GM23248 (cell line): ENCODE data around the gene PODXL. TPM values are rescaled to one million over a fixed set of nuclear protein-coding genes. Genes with fewer than 3 reads are reported as not detected.
A peak's percentile ranks its signal among the peaks of the same experiment; 100 is the strongest.

Experiments
- DNase-seq: peaks from one replicate; pipeline ENCODE4 v3.0.0-alpha.2; 2015
- H2AFZ ChIP-seq: fragments of 200-600 bp; sonication (generic); 2 replicates; pipeline ENCODE4 v1.6.1; 2016; ENCODE audit warnings: antibody characterized with exemption
- H3F3A ChIP-seq: fragments of 200-600 bp; sonication (generic); 2 replicates; pipeline ENCODE4 v1.6.1; 2016; ENCODE audit warnings: mild to moderate bottlenecking, antibody characterized with exemption, mixed run types; ENCODE audit not compliant: insufficient read depth
- H3K27ac ChIP-seq: fragments of 200-600 bp; sonication (generic); 2 replicates; pipeline ENCODE4 v1.5.1; 2016; ENCODE audit warnings: mild to moderate bottlenecking
- H3K27me3 ChIP-seq: fragments of 200-600 bp; sonication (generic); replicated peaks from 2 replicates; pipeline ENCODE4 v1.6.1; 2016; ENCODE audit warnings: mild to moderate bottlenecking; ENCODE audit not compliant: insufficient read depth
- H3K36me3 ChIP-seq: fragments of 200-600 bp; sonication (generic); 2 replicates; pipeline ENCODE4 v1.6.1; 2016; ENCODE audit warnings: low read depth, mild to moderate bottlenecking
- H3K4me1 ChIP-seq: fragments of 200-600 bp; sonication (generic); 2 replicates; pipeline ENCODE4 v1.6.1; 2016; ENCODE audit warnings: mild to moderate bottlenecking; ENCODE audit not compliant: insufficient read depth
- H3K4me2 ChIP-seq: fragments of 200-600 bp; sonication (generic); one replicate; pipeline ENCODE4 v1.6.1; 2016; ENCODE audit warnings: mild to moderate bottlenecking; ENCODE audit not compliant: unreplicated experiment
- H3K4me3 ChIP-seq: fragments of 200-600 bp; sonication (generic); 2 replicates; pipeline ENCODE4 v1.5.1; 2016; ENCODE audit warnings: mild to moderate bottlenecking
- H3K79me2 ChIP-seq: fragments of 200-600 bp; sonication (generic); 2 replicates; pipeline ENCODE4 v1.6.1; 2016; ENCODE audit warnings: mild to moderate bottlenecking; ENCODE audit not compliant: insufficient read depth
- H3K9ac ChIP-seq: fragments of 200-600 bp; sonication (generic); 2 replicates; pipeline ENCODE4 v1.6.1; 2016; ENCODE audit warnings: mild to moderate bottlenecking
- H3K9me2 ChIP-seq: fragments of 200-600 bp; sonication (generic); 2 replicates; pipeline ENCODE4 v1.6.1; 2016; ENCODE audit warnings: mixed run types, mild to moderate bottlenecking, moderate library complexity; ENCODE audit not compliant: insufficient read depth
- H3K9me3 ChIP-seq: fragments of 200-600 bp; sonication (generic); one replicate; pipeline ENCODE4 v1.6.1; 2017; ENCODE audit warnings: low read depth
- H4K20me1 ChIP-seq: fragments of 200-600 bp; sonication (generic); 2 replicates; pipeline ENCODE4 v1.6.0; 2016; ENCODE audit not compliant: insufficient read depth
- EZH2 ChIP-seq: fragments of 200-600 bp; sonication (generic); IDR thresholded peaks from 2 replicates; pipeline ENCODE4 v1.6.1; 2018; ENCODE audit warnings: antibody characterized with exemption, mild to moderate bottlenecking; ENCODE audit not compliant: insufficient read depth, poor library complexity, severe bottlenecking
- EZH2phosphoT487 ChIP-seq: fragments of 200-600 bp; sonication (generic); IDR thresholded peaks from 2 replicates; pipeline ENCODE4 v1.6.1; 2018; ENCODE audit warnings: antibody characterized with exemption, moderate library complexity, mild to moderate bottlenecking, low read depth; ENCODE audit not compliant: insufficient read depth
- WGBS, 2 experiments: methylation state at CpG; one replicate each; pipeline ENCODE4 v1.1.6; 2015 to 2017; ENCODE audit warnings: low lambda C conversion rate in 2 of 2, low coverage in 1 of 2; ENCODE audit errors: missing lambda C conversion rate in 2 of 2; 5-methylcytosine and 5-hydroxymethylcytosine counted together
- in situ Hi-C: fragments of 300-500 bp; cut with MboI; formaldehyde crosslinking; loops from 2 replicates; pipeline ENCODE4 v1.15.0; 2020
- polyA plus RNA-seq: library from polyadenylated mRNA; unstranded; fragments of >200 nt; fragmentation: Nextera tagmentation; extraction: Ambion mirVana; gene quantifications from 2 replicates; pipeline ENCODE4 v1.2.1, GENCODE V29; 2016
- total RNA-seq: library from RNA; depleted of rRNA; stranded (reverse); fragments of >200 nt; shearing (Covaris generic); gene quantifications from 2 replicates; pipeline ENCODE4 v1.2.3, GENCODE V29; 2014

Gene PODXL
- total and polyA plus RNA-seq, 2 experiments from 2014 or later = 33.6 to 50.1 TPM

- no peaks in the 10 kb centered on the region for H3K9me2 ChIP-seq
- in situ Hi-C loops = no loop called here
- H2AFZ ChIP-seq = no peak overlapping the region
- H3K9ac ChIP-seq = no peak overlapping the region
- H4K20me1 ChIP-seq = no peaks in the 10 kb centered on the region
- no peaks in the 10 kb centered on the region for H3K9me3 ChIP-seq
- WGBS, 2 experiments = 56 to 68% methylated on average over 5 of the region's 5 CpGs
- peaks cover 6% of the 10 kb centered on the region; the same call in 1 of the 2 replicates for H3F3A ChIP-seq
- no peak overlapping the region for H3K4me2 ChIP-seq
- no peaks in the 10 kb centered on the region for H3K79me2 ChIP-seq
- no peak overlapping the region for H3K27ac ChIP-seq
- peaks cover 2% of the 10 kb centered on the region; the same call in 1 of the 2 replicates for H3K4me1 ChIP-seq
- TF ChIP-seq EZH2phosphoT487 (no peak), EZH2 (no peak)
- DNase-seq = no peak
- H3K4me3 ChIP-seq = no peak overlapping the region
- H3K27me3 ChIP-seq = no peaks in the 10 kb centered on the region
- H3K36me3 ChIP-seq = no peaks in the 10 kb centered on the region
Measured at GRCh38 chr7:131586259-131586658, 29.8 kb upstream of the PODXL start.

DNA sequence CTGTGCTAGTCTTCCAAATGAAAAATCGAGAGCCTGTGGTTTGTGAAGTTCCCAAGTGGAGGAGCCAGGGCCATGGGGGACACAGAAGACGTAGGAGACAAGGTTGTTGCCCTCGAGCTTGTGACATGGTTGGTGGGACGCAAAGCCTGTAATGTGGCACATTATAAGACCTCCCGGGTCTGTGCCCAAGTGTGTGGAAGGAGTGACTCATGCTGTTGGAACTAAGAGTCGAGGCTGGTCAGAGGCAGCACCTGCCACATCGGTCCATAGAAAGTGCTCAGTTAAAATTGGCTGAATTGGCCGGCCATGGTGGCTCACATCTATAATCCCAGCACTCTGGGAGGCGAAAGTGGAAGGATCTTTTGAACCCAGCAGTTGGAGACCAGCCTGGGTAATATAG is 27.0 kb upstream of the PODXL start:
- in situ Hi-C loops = no loop called here
- H3K9me2 ChIP-seq = no peaks in the 10 kb centered on the region
- no peaks in the 10 kb centered on the region for H3F3A ChIP-seq
- H2AFZ ChIP-seq = no peak overlapping the region
- H3K4me3 ChIP-seq = no peak overlapping the region
- DNase-seq = no peak
- no peaks in the 10 kb centered on the region for H3K36me3 ChIP-seq
- H3K4me1 ChIP-seq = peaks cover 2% of the 10 kb centered on the region; the same call in 1 of the 2 replicates
- H3K9me3 ChIP-seq = no peaks in the 10 kb centered on the region
- no peak overlapping the region for H3K4me2 ChIP-seq
- no peaks in the 10 kb centered on the region for H3K27me3 ChIP-seq
- no peaks in the 10 kb centered on the region for H3K79me2 ChIP-seq
- no peak for TF ChIP-seq EZH2
- no peak for TF ChIP-seq EZH2phosphoT487
- H3K27ac ChIP-seq = no peak overlapping the region
- 74 to 82% methylated on average over 9 of the region's 9 CpGs for WGBS, 2 experiments
- H3K9ac ChIP-seq = no peak overlapping the region
- H4K20me1 ChIP-seq = no peaks in the 10 kb centered on the region

DNA sequence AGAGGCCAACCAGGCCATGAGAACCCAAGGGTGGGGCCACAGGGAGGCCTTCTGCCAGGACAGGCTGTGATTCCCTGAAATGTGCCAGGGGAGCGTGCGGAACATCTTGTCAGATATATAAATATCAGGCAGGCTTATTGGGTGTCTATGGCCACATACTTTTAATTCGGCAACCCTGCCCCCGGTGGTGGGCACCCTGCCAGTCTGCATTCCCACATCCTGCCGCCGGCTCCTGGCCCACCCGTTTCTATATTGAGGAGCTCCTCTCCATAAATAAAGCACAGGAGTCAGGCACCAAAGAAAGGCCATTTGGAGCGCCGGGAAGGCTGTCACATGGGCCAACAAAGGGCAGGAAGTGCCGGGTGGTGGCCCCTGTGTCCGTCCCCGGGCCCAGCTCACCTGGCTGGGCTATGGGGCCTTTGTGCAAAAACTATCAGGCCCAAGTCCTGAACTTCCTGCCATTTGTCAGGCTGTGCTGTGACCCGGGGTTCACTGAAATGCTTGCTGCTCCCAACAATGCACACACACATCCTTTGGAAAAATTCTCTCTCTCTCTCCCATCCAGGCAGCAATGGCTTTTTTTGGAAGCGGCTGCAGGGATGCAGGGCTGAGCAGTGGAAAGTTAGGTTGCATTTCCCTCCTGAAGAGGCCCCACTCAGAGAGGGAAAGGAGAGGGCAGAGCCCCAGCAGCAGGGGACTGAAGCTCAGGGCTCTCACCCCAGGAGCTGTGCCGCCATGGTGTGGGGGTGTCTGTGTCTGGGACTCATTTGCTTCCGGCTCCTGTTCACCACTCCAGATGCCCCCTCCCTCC is 25.0 kb upstream of the PODXL start:
- Histone ChIP-seq H4K20me1 (no peaks in the 10 kb centered on the region), H3K9me3 (no peaks in the 10 kb centered on the region), H3K27ac (no peak overlapping the region), H3K27me3 (no peaks in the 10 kb centered on the region), H3K4me1 (peaks cover 2% of the 10 kb centered on the region; the same call in 1 of the 2 replicates), H3K4me2 (no peak overlapping the region), H3K36me3 (no peaks in the 10 kb centered on the region), H3F3A (no peaks in the 10 kb centered on the region), H3K9me2 (no peaks in the 10 kb centered on the region), H2AFZ (no peak overlapping the region), H3K4me3 (no peak overlapping the region), H3K9ac (no peak overlapping the region), H3K79me2 (no peaks in the 10 kb centered on the region)
- TF ChIP-seq EZH2 = no peak
- TF ChIP-seq EZH2phosphoT487 = no peak
- in situ Hi-C loops = no loop called here
- 53 to 59% methylated on average over 16 of the region's 16 CpGs for WGBS, 2 experiments
- peak; percentile 17 for DNase-seq

GRCh38 chr7:131578602-131579001 is 22.2 kb upstream of the PODXL start:
- H3K4me2 ChIP-seq = no peak overlapping the region
- H3K27me3 ChIP-seq = no peaks in the 10 kb centered on the region
- no peaks in the 10 kb centered on the region for H3K36me3 ChIP-seq
- no peaks in the 10 kb centered on the region for H4K20me1 ChIP-seq
- H3K4me3 ChIP-seq = no peak overlapping the region
- H3K4me1 ChIP-seq = peaks cover 2% of the 10 kb centered on the region; the same call in 1 of the 2 replicates
- no peaks in the 10 kb centered on the region for H3K9me3 ChIP-seq
- no peak overlapping the region for H3K27ac ChIP-seq
- H3F3A ChIP-seq = peaks cover 10% of the 10 kb centered on the region; the same call in 1 of the 2 replicates
- no peaks in the 10 kb centered on the region for H3K79me2 ChIP-seq
- in situ Hi-C loops = no loop called here
- no peaks in the 10 kb centered on the region for H3K9me2 ChIP-seq
- TF ChIP-seq EZH2 (no peak), EZH2phosphoT487 (no peak)
- H2AFZ ChIP-seq = no peak overlapping the region
- no peak for DNase-seq
- WGBS, 2 experiments = 75 to 84% methylated on average over 3 of the region's 3 CpGs
- no peak overlapping the region for H3K9ac ChIP-seq
